PC-3 (cell line): ENCODE results near the gene UROS. TPM values are rescaled to one million over a fixed set of nuclear protein-coding genes. Genes with fewer than 3 reads are reported as not detected.

Source experiments
- ATAC-seq: fragments of 200-7000 bp; cut with Tn5 transposase; 2 replicates; pipeline ENCODE4 v1.9.1; 2020; ENCODE audit warnings: mild to moderate bottlenecking, moderate library complexity
- BruUV-seq: library from RNA; stranded (reverse); fragments of 400-500 nt; replicated peaks from 2 replicates; lab custom pipeline; 2021; lab: Mats Ljungman, UMichigan
- CTCF ChIA-PET: fragments of 300-600 bp; sonication (Branson Sonifier 250); formaldehyde crosslinking; loops from one replicate; lab custom pipeline; 2022; ENCODE audit warnings: antibody characterized with exemption; lab: Charles Lee
- POLR2A ChIA-PET: fragments of 300-600 bp; sonication (Branson Sonifier 250); formaldehyde crosslinking; loops from one replicate; lab custom pipeline; 2022; ENCODE audit warnings: antibody characterized with exemption; ENCODE audit not compliant: unreplicated experiment; lab: Charles Lee
- DNase-seq: peaks from one replicate; pipeline ENCODE4 v3.0.0-alpha.2; 2015
- H2AFZ ChIP-seq: fragments of 300-600 bp; sonication (generic); 2 replicates; pipeline ENCODE4 v1.6.0; 2016; ENCODE audit warnings: antibody characterized with exemption, low read length
- H3F3A ChIP-seq: fragments of 300-600 bp; sonication (generic); one replicate; pipeline ENCODE4 v1.6.0; 2017; ENCODE audit warnings: antibody characterized with exemption, low read length, control low read depth, mild to moderate bottlenecking; ENCODE audit not compliant: unreplicated experiment
- H3K27ac ChIP-seq: fragments of 300-600 bp; sonication (generic); 2 replicates; pipeline ENCODE4 v1.5.1; 2016; ENCODE audit warnings: mild to moderate bottlenecking, low read length
- H3K27me3 ChIP-seq: fragments of 300-600 bp; sonication (generic); 2 replicates; pipeline ENCODE4 v1.6.1; 2016; ENCODE audit warnings: low read length, mixed read lengths
- H3K36me3 ChIP-seq: fragments of 300-600 bp; sonication (generic); 2 replicates; pipeline ENCODE4 v1.6.1; 2016; ENCODE audit warnings: low read depth, mixed run types, low read length, mixed read lengths
- H3K4me1 ChIP-seq: fragments of 300-600 bp; sonication (generic); 2 replicates; pipeline ENCODE4 v1.5.1; 2016; ENCODE audit warnings: low read length; ENCODE audit not compliant: insufficient read depth
- H3K4me2 ChIP-seq: fragments of 300-600 bp; sonication (generic); 2 replicates; pipeline ENCODE4 v1.6.0; 2016; ENCODE audit warnings: low read length
- H3K4me3 ChIP-seq: fragments of 300-600 bp; sonication (generic); 2 replicates; pipeline ENCODE4 v1.5.1; 2016; ENCODE audit warnings: mild to moderate bottlenecking, low read length, mixed read lengths
- H3K79me2 ChIP-seq: fragments of 300-600 bp; sonication (generic); 2 replicates; pipeline ENCODE4 v1.6.1; 2017; ENCODE audit warnings: low read length, mixed read lengths
- H3K9ac ChIP-seq: fragments of 300-600 bp; sonication (generic); 2 replicates; pipeline ENCODE4 v1.6.0; 2016; ENCODE audit warnings: mild to moderate bottlenecking, low read length
- H3K9me2 ChIP-seq: fragments of 300-600 bp; sonication (generic); replicated peaks from 2 replicates; pipeline ENCODE4 v1.6.1; 2016; ENCODE audit warnings: mixed run types, low read length, mixed read lengths
- H3K9me3 ChIP-seq: fragments of 300-600 bp; sonication (generic); 2 replicates; pipeline ENCODE4 v1.6.1; 2016; ENCODE audit warnings: low read length, mixed read lengths
- H4K20me1 ChIP-seq: fragments of 300-600 bp; sonication (generic); 2 replicates; pipeline ENCODE4 v1.6.1; 2016; ENCODE audit warnings: low read length, mixed read lengths
- CTCF ChIP-seq: fragments of 300-600 bp; sonication (generic); conservative IDR thresholded peaks from 2 replicates; pipeline ENCODE4 v1.5.1; 2017; ENCODE audit warnings: antibody characterized with exemption, low read depth, mild to moderate bottlenecking, low read length
- EZH2 ChIP-seq: fragments of 300-600 bp; sonication (generic); IDR thresholded peaks from one replicate; pipeline ENCODE4 v1.6.1; 2017; ENCODE audit warnings: antibody characterized with exemption, mild to moderate bottlenecking, low read length; ENCODE audit not compliant: unreplicated experiment
- EZH2phosphoT487 ChIP-seq: fragments of 300-600 bp; sonication (generic); IDR thresholded peaks from 2 replicates; pipeline ENCODE4 v1.6.1; 2018; ENCODE audit warnings: mild to moderate bottlenecking, antibody characterized with exemption, low read length, borderline replicate concordance
- intact Hi-C: fragments of 100-400 bp; cut with micrococcal nuclease; formaldehyde crosslinking; loops from 2 replicates; pipeline ENCODE4 v1.9.0; 2023
- total RNA-seq: library from RNA; depleted of rRNA; stranded (reverse); fragments of >200 nt; gene quantifications from 2 replicates; pipeline ENCODE4 v1.2.3, GENCODE V29; 2014

Gene UROS
- total RNA-seq, 1 experiment from 2014 or later = 50.6 TPM

DNA sequence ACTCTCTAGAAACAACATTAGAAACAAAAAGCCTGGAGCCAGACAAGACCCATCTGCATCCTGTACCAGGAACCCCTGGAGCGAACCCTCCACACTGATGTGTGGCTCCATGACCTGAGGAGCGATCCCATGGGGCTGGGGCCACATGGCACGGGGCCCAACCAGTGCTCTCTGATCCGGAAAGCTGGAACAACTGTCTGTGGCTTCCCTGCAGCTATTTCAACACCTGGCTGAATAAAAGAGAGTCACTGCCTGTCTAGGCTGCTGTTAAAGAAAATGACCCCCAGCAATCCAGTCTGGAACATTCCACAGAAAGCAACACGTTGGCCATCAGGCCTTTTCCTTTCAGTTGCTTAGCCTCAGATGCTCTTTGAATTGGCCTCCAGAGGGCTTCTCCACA lies 20.9 kb downstream of the UROS start:
- DNase-seq (no peak), ATAC-seq (no peak)
- no peaks in the 10 kb centered on the region for H3K9me3 ChIP-seq
- H3K4me2 ChIP-seq = no peak overlapping the region
- no peaks in the 10 kb centered on the region for H3K4me1 ChIP-seq
- no peak overlapping the region for H3K4me3 ChIP-seq
- no peaks in the 10 kb centered on the region for H3K36me3 ChIP-seq
- no peak overlapping the region for H2AFZ ChIP-seq
- no peaks in the 10 kb centered on the region for H4K20me1 ChIP-seq
- TF ChIP-seq EZH2 (no peak), CTCF (no peak), EZH2phosphoT487 (no peak)
- H3K27me3 ChIP-seq = no peaks in the 10 kb centered on the region
- H3F3A ChIP-seq = no peaks in the 10 kb centered on the region
- no peak overlapping the region for H3K9ac ChIP-seq
- no TSS peak for BruUV-seq
- ChIA-PET CTCF (no interaction called here), POLR2A (no interaction called here)
- H3K27ac ChIP-seq = no peak overlapping the region
- no peaks in the 10 kb centered on the region for H3K79me2 ChIP-seq
- intact Hi-C loops = no loop called here
- H3K9me2 ChIP-seq = no peaks in the 10 kb centered on the region

DNA sequence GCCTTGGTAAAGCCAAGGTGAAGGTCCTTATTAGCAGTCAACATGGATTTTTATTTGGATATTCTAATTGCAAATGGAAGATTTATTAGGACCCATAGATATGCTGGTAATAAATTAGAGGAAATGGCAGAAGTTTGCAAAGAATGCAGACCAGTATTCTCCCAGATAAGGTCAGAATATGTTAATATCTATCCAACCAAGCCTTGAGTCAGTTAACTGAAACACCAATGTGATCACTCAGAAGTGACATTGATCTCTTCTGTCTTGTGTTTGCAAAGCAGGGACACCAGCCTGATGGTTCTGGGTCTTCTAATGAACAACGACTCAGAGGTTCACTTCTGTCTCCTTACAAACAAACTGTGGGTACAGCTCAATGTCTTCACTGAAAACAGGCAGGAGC lies 21.5 kb downstream of the UROS start:
- ChIA-PET POLR2A (no interaction called here), CTCF (no interaction called here)
- Histone ChIP-seq H3K27me3 (no peaks in the 10 kb centered on the region), H3K79me2 (no peaks in the 10 kb centered on the region), H3F3A (no peaks in the 10 kb centered on the region), H3K9me2 (no peaks in the 10 kb centered on the region), H3K4me3 (no peak overlapping the region), H3K4me2 (no peak overlapping the region), H3K4me1 (no peaks in the 10 kb centered on the region), H3K36me3 (no peaks in the 10 kb centered on the region), H3K27ac (no peak overlapping the region), H4K20me1 (no peaks in the 10 kb centered on the region), H3K9ac (no peak overlapping the region), H2AFZ (no peak overlapping the region), H3K9me3 (no peaks in the 10 kb centered on the region)
- intact Hi-C loops = no loop called here
- no TSS peak for BruUV-seq
- ATAC-seq = no peak
- DNase-seq = no peak
- TF ChIP-seq CTCF (no peak), EZH2 (no peak), EZH2phosphoT487 (no peak)

DNA sequence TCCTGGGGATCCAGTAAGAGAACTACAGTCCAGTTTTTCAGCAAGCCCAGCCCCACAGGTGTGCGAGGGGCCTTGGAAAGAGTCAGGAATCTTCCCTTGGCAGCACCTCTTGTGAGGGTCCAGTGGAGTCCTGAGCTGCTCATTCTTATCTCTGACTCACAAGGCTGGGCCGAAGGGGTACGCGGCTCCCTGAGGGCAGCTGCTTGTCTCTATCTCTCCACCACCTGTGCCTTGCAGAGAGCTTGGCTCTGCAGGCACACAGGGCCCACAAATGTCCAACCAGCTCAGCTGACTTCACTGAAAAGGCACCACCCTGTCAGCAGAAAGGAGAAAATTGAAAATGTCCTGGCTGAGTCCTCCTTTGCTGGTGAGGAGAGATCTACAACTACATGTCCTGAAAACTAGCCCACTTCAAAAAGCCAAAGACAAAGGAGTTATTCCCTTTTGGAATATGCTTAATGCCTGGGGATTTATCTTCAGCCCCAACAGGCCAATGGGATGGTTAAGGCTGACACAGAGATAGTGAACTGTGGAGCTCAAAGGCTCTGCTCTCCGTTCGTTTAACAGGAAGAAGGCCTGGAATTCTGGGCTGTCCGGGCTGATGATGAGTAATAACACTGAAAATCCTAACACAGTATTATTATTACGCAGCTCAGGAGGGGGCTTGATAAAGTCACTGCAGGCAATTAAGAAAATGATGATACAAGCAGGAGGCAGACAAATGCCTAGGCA lies 23.4 kb downstream of the UROS start:
- ATAC-seq (no peak), DNase-seq (no peak)
- no peak overlapping the region for H3K4me2 ChIP-seq
- H3K4me3 ChIP-seq = no peak overlapping the region
- H3K79me2 ChIP-seq = no peaks in the 10 kb centered on the region
- no peaks in the 10 kb centered on the region for H3K9me3 ChIP-seq
- TF ChIP-seq EZH2phosphoT487 = no peak
- TF ChIP-seq CTCF = no peak
- TF ChIP-seq EZH2 = no peak
- ChIA-PET POLR2A (no interaction called here), CTCF (no interaction called here)
- BruUV-seq = no TSS peak
- H3K9ac ChIP-seq = no peak overlapping the region
- no peak overlapping the region for H2AFZ ChIP-seq
- no peaks in the 10 kb centered on the region for H4K20me1 ChIP-seq
- H3K9me2 ChIP-seq = no peaks in the 10 kb centered on the region
- H3K27me3 ChIP-seq = no peaks in the 10 kb centered on the region
- intact Hi-C loops = no loop called here
- no peaks in the 10 kb centered on the region for H3F3A ChIP-seq
- no peaks in the 10 kb centered on the region for H3K36me3 ChIP-seq
- no peaks in the 10 kb centered on the region for H3K4me1 ChIP-seq
- H3K27ac ChIP-seq = no peak overlapping the region
